Stomach (tissue), 4 donors: Measurements from ENCODE around the gene UBTD2.

ENCODE experiments used
- CTCF ChIP-seq, 7 experiments: fragments of 450-650 bp in 4 of 7; fragments of 200-600 bp in 3 of 7; sonication (generic) in 3 of 7; IDR thresholded peaks; one replicate each; pipeline ENCODE4 v1.5.1; 2016 to 2019; ENCODE audit warnings: antibody characterized with exemption in 7 of 7, control low read depth in 2 of 7, mild to moderate bottlenecking in 1 of 7
- EP300 ChIP-seq: sonication (generic); formaldehyde crosslinking; IDR thresholded peaks from one replicate; pipeline ENCODE4 v1.6.1; 2017; ENCODE audit warnings: antibody characterized with exemption
- POLR2A ChIP-seq, 4 donors: fragments of 450-650 bp; IDR thresholded peaks; one replicate each; pipeline ENCODE4 v1.6.1; 2016; ENCODE audit warnings: antibody characterized with exemption in 4 of 4, control low read depth in 2 of 4, mild to moderate bottlenecking in 1 of 4, moderate library complexity in 1 of 4
- POLR2AphosphoS5 ChIP-seq, 3 donors: sonication (generic); formaldehyde crosslinking; IDR thresholded peaks; one replicate each; pipeline ENCODE4 v1.6.1; 2016; ENCODE audit warnings: antibody characterized with exemption in 3 of 3

GRCh38 chr5:172213126-172213525 lies 70.4 kb downstream of the UBTD2 start:
- TF ChIP-seq EP300 (no peak), CTCF (IDR thresholded peaks at IDR 0.05) (no peak), POLR2AphosphoS5 (IDR thresholded peaks at IDR 0.05) (no peak), POLR2A (IDR thresholded peaks at IDR 0.05) (no peak)
